HG03097 (cell line): ENCODE results near the gene TP73.

Experiments
- ATAC-seq: cut with Tn5 transposase; IDR thresholded peaks from one replicate; pipeline ENCODE4 v1.9.1; 2021; ENCODE audit not compliant: unreplicated experiment, low FRiP score

TP73 gene

GRCh38 chr1:3651930-3652547 is at the start of gene TP73:
Gene TP73, plus strand, starts transcription at chr1:3652516. Its CDS starts 29,850 bp downstream, at chr1:3682366.
- ATAC-seq, result no peak

- no peak for ATAC-seq
Measured at GRCh38 chr1:3603156-3603555, 49.2 kb upstream of the TP73 start.

- no peak for ATAC-seq
Measured at GRCh38 chr1:3603571-3604467, 48.5 kb upstream of the TP73 start.

- ATAC-seq, result no peak
Measured at GRCh38 chr1:3604468-3604974, 47.8 kb upstream of the TP73 start.

GRCh38 chr1:3604997-3605823 is 47.1 kb upstream of the TP73 start:
- no peak for ATAC-seq

- ATAC-seq, result no peak
Measured at GRCh38 chr1:3606779-3607702, 45.3 kb upstream of the TP73 start.

GRCh38 chr1:3607703-3608065 is 44.6 kb upstream of the TP73 start:
- no peak for ATAC-seq

- no peak for ATAC-seq
Measured at GRCh38 chr1:3608154-3608553, 44.2 kb upstream of the TP73 start.

- ATAC-seq, result no peak
Measured at GRCh38 chr1:3609016-3609768, 43.1 kb upstream of the TP73 start.

GRCh38 chr1:3609769-3610526 is 42.4 kb upstream of the TP73 start:
- no peak for ATAC-seq

GRCh38 chr1:3610527-3611169 is 41.7 kb upstream of the TP73 start:
- ATAC-seq, result no peak

- ATAC-seq, result no peak
Measured at GRCh38 chr1:3611170-3612019, 40.9 kb upstream of the TP73 start, which contains the start of gene MEGF6. Gene MEGF6, minus strand, starts transcription at chr1:3611508. Its CDS starts 240 bp downstream, at chr1:3611268.

- ATAC-seq, result no peak
Measured at GRCh38 chr1:3612123-3612522, 40.2 kb upstream of the TP73 start.

GRCh38 chr1:3614755-3615742 is 37.3 kb upstream of the TP73 start:
- ATAC-seq, result no peak

- ATAC-seq, result no peak
Measured at GRCh38 chr1:3616861-3617260, 35.5 kb upstream of the TP73 start.

GRCh38 chr1:3617806-3618345 is 34.4 kb upstream of the TP73 start:
- no peak for ATAC-seq
